Hematopoietic multipotent progenitor cell treated with erythropoietin and hydrocortisone succinate and interleukin-3 and kit ligand, for 17 days (in vitro differentiated cells): ENCODE results near the gene NEK9.
"Not testable (repeated sequence)": the region's sequence is repeated elsewhere in the genome, so short reads cannot be mapped to it uniquely, and the experiment has no call there.

Experiments
- DNase-seq: peaks from one replicate; pipeline ENCODE4 v3.0.0-alpha.2; 2015; ENCODE audit warnings: low spot score

Gene NEK9

GRCh38 chr14:75126679-75127473 is at the start of gene NEK9:
Gene NEK9 (minus strand): TSS chr14:75127048. CDS start chr14:75126921, 127 bp downstream.
- peak; percentile 84 for DNase-seq

DNA sequence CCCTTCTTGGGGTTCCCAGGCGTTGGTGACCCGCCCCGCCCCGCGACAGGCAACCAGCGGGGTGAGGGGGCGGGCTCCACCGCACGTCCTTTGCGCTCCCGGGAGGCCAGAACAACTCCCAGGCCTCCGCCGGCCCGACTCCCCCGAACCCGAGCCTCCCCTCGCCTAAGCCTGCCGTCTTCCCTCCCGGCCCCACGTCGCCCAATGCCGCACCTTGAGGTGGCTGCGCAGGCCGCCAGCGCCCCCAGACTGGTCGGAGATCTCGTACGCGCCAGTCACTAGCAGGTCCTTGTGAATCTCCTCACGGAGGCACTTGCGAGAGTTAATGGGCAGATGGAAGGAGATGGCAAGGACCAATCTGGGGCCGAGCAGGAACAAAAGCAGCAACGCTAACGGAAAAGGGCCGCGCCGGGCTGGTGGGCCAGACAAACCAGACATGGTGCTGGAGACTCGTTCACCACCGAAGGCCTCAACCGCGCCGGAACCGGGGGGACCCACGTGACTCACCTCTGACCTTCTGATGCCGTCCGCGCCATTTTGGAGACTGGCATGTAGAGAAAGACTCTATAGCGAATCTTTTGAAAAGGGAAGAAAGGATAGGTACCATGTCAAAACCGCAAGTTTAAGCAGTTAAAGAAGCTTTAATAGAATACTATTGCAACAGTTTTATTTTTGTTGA is 49.4 kb upstream of the NEK9 start, which contains the start of gene TMED10:
Gene TMED10, minus strand, starts transcription at position 471 of the 679 bp plus-strand sequence. Its CDS starts 33 bp downstream, at position 438.
- peak; percentile 95 for DNase-seq

- DNase-seq: no peak
Observed at GRCh38 chr14:75175677-75176141, 48.9 kb upstream of the NEK9 start.

DNA sequence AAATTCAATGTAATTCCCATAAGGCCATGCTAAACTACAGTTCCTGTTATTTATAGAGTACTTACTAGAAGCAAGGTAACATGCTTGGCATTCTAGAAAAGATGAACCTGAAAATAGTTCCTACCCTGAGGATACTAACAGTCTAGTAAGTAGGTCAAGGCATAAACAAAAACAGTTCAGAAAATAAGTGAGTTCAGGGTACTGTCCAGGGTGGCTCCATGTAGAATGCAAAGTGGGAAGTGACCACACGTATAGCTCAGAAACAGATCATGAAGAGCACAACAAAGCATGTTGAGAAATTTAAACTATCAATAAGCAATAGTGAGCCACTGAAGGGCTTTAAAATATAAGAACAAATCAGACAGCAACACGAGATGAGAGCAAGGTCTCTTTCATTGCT is 47.2 kb upstream of the NEK9 start:
- no peak for DNase-seq

- no peak for DNase-seq
Observed at GRCh38 chr14:75170772-75171171, 43.9 kb upstream of the NEK9 start.

DNA sequence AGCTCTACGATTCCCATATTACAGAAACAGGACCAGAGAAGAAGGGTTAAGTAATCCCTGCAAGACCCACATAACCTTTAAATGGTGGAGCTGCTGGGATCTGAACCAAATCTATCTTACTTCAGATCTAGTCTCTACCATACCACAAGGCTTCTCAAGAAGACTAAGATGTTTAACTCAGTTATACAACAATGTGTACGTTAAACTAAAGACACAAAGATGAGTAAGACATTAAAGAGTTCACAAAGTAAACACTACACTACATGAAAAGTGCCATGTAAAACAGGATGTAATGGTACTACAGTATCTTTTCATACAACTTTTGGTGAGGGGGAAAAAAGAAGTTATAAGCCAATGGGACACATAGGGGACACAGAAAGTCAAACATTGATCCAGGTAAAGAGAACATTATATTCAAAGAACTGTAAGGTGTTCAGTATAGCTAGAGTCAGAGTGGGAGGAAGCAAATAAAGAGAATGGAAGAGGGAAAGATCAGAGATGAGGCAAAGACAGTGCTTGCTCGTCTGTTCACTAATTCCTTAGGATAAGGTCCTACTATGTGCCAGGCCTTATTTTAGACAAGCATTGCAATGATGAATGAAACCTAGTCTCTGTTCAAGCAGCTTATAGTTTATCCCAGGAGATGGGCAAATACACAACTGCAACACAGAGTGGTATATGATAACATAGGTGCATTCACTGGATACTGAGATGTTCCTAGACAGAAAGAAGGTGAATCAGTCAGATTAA is 41.9 kb upstream of the NEK9 start:
- DNase-seq: no peak

DNA sequence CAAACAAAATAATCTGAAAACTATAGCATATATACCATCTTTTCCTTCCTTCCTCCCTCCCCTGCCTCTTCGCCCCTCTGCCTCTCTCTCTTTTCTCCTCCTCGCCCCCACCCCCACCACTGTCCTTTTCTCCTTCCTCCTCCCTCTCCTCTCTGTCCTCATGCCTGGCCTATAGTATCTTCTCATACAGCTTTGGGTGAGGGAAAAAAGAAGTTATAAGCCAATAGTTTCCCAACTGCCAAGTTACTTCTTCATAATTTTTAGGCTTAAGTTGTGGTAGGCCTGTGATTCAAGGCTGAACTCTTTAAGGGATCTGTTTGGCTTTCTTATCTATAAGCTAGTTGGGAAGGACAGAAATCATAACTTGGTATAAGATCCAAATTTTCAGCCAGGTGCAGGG is 40.5 kb upstream of the NEK9 start:
- DNase-seq: no peak

- no peak for DNase-seq
Observed at GRCh38 chr14:75165586-75166391, 38.9 kb upstream of the NEK9 start.

- no peak for DNase-seq
Observed at GRCh38 chr14:75164809-75165208, 38.0 kb upstream of the NEK9 start.

- no peak for DNase-seq
Observed at GRCh38 chr14:75163677-75164076, 36.8 kb upstream of the NEK9 start.

DNA sequence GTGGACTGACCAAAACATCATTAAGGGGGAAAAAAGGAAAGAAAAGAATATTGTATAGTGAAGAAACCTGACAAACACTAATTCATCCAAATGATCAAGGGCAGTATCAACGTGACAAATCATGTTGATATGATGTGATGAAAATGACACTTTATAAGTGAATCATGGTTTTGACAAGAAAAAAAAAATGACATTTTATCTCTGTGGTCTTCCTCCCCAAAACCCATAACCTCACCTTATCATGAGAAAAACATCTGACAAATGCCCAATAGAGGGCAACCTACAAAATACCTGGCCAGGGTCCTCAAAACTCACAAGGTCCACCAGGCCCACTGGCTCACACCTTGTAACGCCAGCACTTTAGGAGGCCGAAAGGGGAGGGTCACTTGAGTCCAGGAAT is 35.8 kb upstream of the NEK9 start:
- no peak for DNase-seq

- no peak for DNase-seq
Observed at GRCh38 chr14:75158843-75159614, 32.2 kb upstream of the NEK9 start.

GRCh38 chr14:75156901-75157300 is 30.1 kb upstream of the NEK9 start:
- DNase-seq: no peak

GRCh38 chr14:75156111-75156510 is 29.3 kb upstream of the NEK9 start:
- DNase-seq: no peak

DNA sequence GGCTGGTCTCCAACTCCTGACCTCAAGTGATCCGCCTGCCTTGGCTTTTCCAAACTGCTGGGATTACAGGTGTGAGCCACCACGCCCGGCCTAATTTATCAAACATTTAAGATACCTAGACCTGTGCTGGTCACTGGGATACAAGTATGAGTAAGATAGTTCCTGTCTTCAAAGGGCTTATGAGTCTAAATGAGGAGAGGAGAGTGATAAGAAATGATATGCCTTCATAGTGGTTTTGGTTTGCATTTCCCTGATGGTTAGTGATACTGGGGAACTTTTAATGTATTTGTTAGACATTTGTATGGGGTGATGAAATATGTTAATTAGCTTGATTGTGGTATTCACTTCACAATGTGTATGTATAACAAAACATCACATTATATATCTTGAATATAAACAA is 28.3 kb upstream of the NEK9 start:
- DNase-seq: no peak

DNA sequence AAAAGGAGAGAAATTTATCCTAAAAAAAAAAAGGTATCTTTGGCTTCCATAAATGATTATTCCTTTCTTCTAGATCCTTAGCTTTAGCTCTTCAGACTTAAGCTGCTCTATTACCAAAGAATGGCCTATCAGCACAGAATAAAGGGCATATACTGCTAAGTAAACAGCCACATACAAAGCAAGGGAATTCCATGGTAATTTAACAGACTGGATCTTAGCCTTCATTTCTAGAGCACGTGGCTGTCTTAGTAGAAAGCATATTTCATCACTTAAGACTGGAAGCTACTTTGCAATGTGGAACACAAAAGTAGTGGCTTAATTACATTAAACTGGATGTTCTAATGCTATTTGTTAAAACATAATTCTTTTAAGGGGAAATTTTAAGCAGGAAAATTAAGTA is 26.4 kb upstream of the NEK9 start:
- DNase-seq: no peak

GRCh38 chr14:75151851-75152250 is 25.0 kb upstream of the NEK9 start:
- DNase-seq: no peak

GRCh38 chr14:75150637-75151036 is 23.8 kb upstream of the NEK9 start:
- DNase-seq: not testable (repeated sequence)

- no peak for DNase-seq
Observed at GRCh38 chr14:75150150-75150549, 23.3 kb upstream of the NEK9 start.

DNA sequence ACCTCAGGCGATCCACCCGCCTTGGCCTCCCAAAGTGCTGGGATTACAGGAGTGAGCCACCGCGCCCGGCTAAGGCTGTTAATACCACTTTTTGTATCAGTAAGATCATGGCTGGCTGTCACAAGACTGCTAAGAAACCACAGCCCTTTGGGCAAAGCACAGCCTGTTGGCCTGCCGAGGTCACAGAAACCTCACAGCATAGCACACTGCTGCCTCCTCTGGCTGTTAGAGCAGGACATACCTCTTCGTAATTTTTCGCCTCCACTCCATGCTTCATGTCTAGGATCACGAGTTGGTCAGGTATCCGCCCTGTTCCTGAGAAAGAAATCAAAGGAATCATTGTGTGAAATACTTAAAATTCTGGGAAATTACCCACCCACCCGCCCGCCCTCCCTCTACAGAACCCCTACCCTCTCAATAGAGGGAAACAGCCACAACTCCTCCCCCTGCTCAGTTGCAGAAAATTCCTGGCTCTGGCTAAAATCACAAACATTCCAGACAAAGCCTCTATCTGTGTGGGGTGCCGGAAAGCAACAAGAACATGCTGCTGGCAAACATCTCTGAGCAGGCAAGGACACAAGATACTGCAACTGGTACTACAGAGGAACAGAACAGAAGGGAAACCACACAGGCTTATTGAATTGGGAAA is 20.7 kb upstream of the NEK9 start:
- DNase-seq: no peak
